HG02588 (cell line): ENCODE measurements around the gene TIGD4.
"Not testable (repeated sequence)": the region's sequence is repeated elsewhere in the genome, so short reads cannot be mapped to it uniquely, and the experiment has no call there.

Experiments used
- ATAC-seq: cut with Tn5 transposase; IDR thresholded peaks from one replicate; pipeline ENCODE4 v1.9.1; 2021; ENCODE audit warnings: mild to moderate bottlenecking, moderate library complexity; ENCODE audit not compliant: unreplicated experiment

Gene TIGD4

DNA sequence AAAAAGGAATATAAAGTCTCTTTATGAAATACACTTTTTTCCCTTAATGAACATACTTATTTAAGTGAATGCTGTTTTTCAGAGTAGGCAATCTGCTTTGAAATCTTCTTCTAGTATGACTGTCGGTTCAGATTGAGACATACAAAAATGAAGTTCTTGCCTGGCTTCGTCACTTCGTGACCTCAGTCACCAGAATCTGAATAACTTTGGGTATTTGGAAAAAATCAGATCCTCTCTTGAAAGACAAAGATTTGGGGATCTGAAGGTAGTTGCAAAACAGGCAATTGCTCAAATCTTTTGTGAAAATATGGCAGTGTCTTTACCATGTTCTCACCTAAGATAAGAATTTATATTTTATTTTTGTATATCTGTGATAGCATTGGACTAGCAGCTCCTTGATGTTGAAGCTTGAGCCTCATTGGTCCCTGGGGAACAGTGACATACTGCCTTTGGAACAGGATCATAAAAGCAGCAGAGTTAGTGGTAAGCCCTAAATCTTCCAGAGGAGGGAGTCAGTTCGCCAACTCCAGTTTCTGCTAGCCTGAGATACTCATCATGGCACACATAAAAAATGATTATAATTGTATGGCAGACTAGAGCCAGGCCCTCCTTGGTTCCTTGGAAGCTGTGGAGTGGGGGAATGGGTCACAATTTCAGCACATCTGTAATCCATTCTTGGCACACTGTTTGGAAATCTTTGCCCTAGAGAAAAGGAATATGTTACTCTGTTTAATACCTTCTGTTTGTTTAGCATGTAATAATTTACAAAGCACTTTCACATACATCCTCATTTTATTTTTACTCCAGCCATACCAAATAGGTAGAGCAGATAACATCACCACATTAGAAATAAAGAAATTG lies 5.2 kb upstream of the TIGD4 start:
- ATAC-seq, result no peak

DNA sequence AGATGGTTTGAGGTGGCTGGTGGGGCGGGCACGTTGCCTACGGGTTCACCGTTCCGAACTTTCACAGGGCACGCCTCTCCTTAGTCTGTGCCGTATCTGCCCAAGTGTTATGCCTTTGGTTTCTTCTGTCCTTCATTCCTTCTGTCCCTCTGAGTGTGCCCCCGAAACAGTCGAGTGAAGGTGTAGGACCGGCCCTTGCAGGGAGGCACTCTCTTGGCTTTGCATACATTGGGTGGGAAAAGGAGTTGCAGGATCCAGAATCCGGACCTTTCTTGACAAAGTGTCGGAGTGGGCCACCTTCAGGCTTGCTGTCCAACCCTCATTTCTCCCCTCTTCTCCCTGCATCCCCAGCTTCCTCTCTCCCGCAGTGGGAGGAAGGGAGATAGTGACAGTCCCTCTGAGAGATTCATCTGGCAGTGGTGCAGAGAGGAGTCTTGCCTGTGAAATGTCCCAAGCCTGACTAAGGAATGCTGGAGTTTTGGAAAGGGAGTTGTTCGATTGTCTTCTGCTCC lies 793 bp upstream of the TIGD4 start:
- no peak for ATAC-seq

DNA sequence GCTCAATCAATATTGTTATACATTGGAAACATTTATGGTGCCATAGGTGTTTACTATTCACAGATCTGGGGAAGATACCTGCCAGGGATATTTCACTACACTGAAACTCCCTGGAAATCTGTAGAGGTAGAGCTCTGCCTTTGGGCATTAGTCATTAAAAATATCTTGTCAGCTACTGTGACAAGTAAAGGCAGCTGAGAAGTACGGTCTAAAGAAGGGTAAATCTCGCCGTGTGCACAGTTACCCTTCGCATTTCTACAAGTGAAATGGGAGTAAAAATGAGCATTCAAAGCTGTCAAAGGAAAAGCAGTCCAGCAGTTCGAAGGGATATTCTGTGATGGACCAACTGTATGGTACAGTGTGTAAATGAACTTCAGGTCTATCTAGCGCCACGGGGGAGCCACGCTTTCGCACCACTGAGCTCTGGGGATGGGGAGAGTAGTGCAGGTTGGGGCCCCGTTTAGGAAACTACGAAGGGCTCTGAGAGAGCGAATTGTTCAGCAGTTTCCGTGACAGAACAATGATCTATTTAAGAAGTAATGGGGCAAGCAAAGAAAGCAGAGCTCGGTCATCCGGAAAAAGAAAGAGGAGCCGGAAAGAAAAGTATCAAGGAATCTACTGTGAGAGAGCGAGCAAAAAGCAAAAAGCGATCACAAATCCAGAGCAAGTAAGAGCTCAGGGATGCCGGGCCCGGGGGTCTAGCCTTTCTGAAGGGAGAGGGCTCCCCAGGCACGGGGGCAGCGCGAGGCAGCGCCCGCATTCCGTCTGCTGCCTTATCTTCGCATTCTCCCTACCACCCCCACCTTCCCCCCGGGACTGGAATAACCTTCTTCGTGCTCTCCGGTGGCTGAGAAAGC lies 646 bp downstream of the TIGD4 start:
- no peak for ATAC-seq

DNA sequence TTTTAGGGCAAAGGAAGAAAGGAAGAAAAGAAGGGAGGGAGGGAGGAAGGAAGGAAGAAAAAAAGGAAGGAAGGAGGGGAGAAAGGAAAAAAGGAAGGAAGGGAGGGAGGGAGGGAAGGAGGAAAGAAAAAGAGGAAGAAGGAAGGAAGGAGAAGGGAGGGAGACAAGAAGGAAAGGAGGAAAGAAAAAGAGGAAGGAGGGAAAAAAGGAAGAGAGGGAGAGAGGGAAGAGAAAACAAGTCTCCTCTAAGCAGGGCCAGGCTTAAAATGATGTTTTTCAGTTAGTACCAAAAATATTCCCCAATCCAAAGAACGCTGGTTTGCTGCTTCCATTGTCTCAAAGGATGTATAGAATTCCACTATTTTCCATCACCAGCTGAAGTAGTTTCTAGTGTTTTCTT lies 2.0 kb downstream of the TIGD4 start:
- ATAC-seq, result no peak

DNA sequence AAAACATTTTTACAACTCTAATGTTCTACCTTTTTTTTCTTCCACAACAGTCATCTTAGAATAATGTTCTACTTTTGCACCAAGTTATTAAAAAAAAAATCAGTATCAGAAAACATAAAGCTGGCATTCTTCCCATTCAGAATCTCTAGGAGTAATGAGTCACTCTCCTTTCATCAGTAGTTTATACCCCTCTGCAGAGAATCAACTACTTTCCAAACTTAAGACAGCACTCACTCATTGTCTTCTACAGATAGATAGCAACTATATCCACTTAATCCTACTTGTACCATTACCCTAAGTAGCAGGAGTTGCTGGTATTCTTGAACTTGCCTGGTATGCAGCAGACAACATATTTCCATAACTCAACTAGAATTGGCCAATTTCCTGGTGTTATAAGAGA lies 3.2 kb downstream of the TIGD4 start:
- no peak for ATAC-seq

DNA sequence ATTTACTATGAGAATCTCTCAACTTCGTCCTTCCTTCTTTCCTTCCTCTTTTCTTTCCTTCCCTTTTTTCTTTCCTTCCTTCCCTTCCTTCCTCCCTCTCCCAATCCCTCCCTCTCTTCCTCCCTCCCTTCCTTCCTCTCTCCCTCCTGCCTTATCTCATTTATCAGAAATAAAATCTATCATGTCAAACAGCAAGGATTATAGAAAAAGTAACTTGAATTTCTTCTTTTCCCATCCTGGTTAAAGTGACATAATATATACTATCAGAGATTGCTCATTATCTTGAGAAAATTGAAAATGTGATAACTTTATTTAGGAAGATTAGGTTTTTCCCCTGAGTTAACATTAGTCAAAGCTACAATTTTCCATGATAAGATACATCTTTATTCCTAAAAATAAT lies 5.6 kb downstream of the TIGD4 start:
- no peak for ATAC-seq

DNA sequence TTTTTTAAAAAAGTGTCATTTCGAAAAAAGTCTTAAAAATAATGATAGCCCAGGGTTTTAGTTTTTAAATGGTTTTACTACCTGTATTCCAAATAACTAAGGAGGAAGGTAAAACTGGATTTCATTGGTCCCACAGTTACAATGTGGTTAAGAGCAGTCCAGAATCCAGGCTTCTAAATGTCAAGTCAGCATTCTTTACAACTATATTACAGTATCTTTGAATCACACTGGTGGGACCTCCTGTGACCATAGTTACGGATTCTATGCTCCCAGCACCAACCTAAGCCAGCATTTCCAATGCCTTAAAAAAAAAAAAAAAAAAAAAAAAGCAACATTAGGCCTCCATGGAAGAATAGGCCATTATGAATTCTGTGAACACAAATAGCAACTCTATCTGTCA lies 6.2 kb downstream of the TIGD4 start:
- no peak for ATAC-seq

DNA sequence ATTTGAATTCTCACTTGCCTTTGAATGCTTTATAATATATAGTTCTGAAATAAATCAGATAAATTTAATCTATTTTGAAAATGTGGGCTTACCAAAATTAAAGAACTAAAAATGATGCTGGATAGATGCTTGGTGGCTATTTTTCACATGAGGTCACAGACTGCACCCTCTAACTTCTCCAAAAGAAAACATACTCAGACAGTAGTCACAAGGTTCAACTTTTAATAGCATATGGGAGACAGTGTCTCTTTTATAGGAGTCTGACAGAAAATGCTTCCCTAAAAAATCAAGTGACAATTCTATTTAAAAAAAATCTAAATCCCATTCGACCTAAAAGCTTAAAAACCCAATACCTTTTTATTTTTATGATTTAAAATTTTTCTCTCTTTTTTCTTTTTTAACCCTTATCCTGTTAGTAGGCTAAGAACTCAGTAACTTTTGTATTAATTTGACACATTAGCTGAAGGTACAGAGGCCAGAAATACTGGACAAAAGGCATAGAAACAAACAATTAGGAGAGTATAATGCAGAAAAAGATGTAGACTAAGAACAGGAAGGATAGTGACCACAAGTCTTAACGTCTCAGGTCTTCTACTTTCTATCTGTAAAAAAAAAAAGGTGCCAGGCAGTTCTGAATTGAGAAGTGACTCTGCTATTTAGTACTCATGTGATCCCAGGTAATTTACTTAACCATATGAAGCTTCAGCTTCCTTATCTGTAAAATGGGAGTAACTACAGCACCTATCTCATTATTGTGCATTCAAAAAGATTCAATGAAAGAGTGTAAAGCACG lies 7.6 kb downstream of the TIGD4 start:
- ATAC-seq, result peak; percentile 79

DNA sequence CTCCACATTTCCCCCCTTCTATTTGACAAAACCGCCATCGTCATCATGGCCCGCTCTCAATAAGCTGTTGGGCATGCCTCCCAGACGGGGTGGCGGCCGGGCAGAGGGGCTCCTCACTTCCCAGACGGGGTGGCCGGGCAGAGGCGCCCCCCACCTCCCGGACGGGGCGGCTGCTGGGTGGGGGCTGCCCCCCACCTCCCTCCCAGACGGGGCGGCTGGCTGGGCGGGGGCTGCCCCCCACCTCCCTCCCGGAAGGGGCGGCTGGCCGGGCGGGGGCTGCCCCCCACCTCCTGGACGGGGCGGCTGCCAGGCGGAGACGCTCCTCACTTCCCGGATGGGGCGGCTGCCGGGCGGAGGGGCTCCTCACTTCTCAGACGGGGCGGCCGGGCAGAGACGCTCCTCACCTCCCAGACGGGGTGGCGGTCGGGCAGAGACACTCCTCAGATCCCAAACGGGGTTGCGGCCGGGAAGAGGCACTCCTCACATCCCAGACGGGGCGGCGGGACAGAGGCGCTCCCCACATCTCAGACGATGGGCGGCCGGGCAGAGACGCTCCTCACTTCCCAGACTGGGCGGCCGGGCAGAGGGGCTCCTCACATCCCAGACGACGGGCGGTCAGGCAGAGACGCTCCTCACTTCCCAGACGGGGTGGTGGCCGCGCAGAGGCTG lies 14.3 kb downstream of the TIGD4 start:
- ATAC-seq, result not testable (repeated sequence)

DNA sequence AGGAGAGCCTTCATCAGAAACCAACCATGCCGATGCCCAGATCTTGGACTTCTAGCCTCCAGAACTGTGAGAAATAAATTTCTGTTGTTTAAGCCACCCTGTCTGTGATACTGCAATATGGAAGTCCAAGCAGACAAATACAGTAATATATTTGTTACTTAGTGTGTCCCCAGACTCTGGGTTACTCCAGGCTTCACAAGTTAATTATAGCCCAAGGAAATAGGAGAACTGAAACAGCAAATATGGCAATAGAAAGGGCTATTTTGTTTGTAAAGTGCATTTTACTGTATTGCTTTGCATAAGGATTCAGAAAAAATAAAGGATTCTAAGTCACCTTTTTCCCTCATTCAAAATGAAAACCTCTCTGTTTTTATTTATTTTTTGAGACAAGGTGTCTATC lies 15.7 kb downstream of the TIGD4 start:
- ATAC-seq, result no peak

DNA sequence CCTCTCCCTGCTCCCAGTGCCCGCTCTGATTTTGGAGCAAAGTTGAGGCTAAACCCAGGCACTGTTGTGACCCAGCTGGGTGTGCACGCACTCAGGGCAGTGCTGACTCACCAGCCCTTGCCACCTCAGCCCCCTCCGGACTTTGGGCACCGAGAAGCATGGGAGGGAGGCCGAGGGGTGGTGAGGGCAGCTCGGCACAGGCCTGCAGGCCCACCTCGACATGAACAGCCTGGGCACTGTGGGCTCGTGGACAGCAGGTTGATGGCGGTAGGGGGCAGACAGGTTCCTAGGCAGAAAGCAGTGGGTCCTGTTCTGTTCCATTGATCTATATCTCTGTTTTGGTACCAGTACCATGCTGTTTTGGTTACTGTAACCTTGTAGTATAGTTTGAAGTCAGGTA lies 30.9 kb downstream of the TIGD4 start:
- ATAC-seq, result no peak

DNA sequence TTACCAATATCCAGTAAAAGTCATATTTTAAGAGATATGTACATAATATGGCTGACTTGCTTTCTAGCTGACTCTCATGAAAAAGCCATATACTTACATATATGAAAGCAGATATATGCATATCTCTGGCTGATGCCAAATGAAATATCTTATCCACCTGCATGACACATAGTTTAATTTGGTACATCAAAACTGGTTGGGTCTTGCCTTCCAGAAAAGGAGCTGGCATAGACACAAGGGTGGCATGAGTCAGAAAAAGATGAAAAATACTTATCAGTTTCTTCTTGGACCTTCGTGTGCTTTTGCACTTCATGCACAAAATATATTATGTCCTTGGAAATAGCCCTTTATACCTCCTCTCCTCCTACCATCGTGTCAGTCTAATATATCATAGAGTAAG lies 32.1 kb downstream of the TIGD4 start:
- ATAC-seq, result no peak

DNA sequence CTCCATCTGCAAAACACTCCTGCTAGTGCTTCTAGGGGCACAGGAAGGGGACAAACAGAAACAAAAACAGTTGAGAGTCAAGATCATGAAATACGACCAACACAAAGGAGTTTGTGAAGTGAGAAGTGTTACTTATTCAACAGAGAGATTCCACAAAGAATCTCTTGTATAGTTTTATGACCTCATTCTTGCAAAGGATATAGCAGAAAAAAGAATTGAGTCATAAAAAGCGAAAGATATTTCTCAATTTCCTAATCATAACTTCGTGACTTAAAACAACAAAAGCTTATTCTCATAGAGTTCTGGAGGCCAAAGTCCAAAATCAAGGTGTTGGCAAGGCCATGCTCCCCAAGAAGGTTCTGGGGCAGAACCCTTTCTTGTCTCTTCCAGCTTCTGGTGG lies 40.7 kb downstream of the TIGD4 start:
- ATAC-seq, result no peak

DNA sequence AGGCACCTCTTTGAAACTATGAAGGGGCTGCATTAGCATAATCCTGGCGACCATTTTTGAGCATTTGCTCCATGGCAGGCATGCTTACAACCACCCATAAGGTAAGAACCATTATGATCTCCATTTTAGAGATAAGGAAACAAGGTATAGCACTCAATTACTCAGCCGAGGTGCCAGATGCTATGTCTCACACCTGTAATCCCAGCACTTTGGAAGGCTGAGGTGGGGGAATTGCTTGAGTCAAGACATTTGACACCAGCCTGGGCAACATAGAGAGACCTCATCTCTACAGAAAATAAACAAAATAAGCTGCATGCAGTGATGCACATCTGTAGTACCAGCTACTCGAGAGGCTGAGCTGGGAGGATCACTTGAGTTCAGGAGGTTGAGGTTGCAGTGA lies 43.6 kb downstream of the TIGD4 start:
- ATAC-seq, result no peak

DNA sequence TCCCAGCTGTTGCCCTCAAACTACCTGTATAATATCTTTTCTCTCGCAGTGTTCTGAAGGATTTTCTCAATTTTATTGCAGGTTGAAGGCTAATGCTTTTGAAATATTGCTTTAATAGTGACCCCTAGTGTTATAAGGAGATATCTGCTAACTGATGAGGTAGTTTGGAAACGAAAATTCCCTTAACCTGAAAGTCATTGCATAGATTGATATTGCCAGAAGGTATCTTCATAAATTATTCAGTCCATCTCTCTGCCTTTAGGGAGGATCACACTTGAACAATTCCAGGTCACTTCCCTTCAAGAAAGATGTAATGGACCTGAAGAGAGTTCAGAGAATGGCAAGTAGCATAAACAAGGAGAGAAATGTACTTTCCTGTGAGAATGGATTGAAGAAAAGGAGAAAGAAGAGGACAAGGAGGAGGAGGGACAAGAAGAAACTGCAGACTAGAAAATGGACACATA lies 44.1 kb downstream of the TIGD4 start:
- ATAC-seq, result no peak

DNA sequence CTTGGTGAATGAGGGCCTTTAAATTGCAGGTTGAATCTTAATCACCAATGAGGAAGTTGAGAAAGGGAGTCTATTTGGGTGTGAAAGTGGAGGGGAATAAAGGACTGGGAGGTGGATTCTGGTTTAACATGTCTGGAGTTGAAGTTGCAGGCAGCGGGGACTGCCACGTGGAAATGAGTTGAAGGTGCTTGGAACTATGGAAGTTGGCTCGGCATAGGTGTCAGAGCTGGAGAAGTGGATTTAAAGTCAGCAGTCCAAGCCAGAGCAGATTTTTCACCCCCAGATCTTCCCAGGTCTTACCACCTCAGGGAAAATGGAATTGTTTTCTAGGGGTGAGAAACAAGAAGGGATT lies 44.9 kb downstream of the TIGD4 start:
- no peak for ATAC-seq

DNA sequence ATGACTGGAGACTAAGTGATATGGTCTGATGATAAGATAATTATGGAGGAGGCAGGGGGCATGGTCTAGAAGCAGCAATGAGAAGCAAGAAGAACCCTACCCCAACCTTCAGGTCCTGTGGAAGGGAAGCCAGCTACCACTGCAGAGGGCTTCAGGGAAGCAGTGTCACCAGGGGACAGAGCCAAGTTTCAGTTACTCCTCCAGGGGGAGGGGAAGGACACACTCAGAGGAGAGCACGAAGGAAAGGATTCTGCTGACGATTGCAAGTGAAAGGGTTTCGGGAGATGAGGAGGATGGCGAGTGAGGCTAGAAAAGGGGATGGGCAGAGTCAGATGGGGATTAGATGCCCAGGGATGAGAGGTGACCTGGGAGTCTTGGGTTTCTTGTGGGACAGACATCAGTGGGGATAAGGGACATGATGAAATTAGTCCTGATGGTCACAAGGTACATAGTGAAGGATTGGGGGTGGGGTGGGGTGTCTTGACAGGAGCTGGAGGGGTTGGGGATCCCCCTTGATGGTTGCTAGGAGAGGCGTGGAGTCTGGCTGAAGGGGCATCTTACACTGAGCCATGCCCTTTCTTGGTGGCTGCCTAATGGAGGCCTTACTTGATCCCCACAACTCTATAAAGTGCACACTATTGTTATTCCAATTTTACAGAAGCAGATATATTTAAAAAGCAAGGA lies 45.4 kb downstream of the TIGD4 start:
- ATAC-seq, result no peak

DNA sequence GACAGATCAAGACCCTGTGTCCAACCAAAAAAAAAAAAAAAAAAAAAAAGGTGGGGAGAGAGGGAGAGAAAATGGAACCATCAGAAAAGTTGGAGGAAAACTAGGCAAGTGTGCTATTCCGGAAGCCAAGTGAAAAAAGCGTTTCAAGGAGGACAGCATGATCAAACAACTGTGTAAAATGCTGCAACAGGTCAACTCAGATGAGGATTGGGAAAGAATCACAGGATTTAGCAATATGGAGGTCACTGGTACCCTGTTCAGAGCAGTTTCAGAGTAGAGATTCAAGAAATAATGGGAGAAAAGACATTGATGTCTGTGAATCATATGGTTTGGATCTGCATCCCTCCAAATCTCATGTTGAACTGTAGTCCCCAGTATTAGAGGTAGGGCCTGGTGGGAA lies 47.5 kb downstream of the TIGD4 start:
- no peak for ATAC-seq

DNA sequence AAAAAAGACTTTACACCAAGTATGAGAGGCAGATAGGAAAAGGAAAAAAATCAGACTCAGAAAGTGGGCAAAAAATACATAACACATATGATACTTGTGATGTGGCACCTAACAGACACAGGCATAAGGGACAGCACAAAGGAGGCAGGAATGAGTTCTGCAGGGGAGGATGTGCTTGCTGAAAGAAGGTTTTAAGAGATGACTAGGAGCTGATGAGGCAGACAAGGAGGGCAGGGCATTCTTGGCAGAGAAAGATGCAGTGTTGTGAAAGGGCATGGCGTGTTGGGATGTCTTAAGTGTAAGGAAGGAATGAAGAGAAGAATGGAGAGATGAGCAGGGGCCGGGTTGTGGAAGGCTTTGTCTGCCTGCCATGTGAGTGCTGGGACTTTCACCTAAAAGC lies 50.1 kb downstream of the TIGD4 start:
- no peak for ATAC-seq

DNA sequence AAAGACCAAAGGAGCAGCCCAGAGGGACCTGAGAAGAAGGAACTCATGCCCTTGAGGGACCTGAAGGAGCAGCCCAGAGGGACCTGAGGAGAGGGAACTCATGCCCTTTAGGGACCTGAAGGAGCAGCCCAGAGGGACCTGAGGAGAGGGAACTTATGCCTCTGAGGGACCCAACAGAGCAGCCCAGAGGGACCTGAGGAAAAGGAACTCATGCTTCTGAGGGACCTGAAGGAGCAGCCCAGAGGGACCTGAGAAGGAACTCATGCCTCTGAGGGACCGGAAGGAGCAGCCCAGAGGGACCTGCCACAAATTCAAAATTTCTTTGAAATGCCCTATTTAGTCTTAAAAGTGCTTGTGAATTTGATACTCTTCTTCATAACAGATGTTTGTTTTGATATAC lies 51.2 kb downstream of the TIGD4 start:
- ATAC-seq, result no peak
